ENCODE measurements around the gene DSG2. TPM values are rescaled to one million over a fixed set of nuclear protein-coding genes. Genes with fewer than 3 reads are reported as not detected.

Gene DSG2
- total RNA-seq, 1 donor from 2014 or later, result 37.1 TPM

Other genes starting within 250 kb of the DSG2 start
- gene DSG1, start 180.0 kb upstream of the DSG2 start, total RNA-seq, result 0.89 TPM
- not detected for gene DSG4, start 121.4 kb upstream of the DSG2 start, total RNA-seq
- gene DSG3, start 50.4 kb upstream of the DSG2 start, total RNA-seq, result not detected
- not detected for gene TTR, start 93.7 kb downstream of the DSG2 start, total RNA-seq
- gene B4GALT6, start 186.4 kb downstream of the DSG2 start, total RNA-seq, result 7.4 TPM

Data from Right ventricle myocardium superior (tissue), 1 donor.